H1 (cell line): Measurements from ENCODE around the gene CHD1. TPM values are rescaled to one million over a fixed set of nuclear protein-coding genes. Genes with fewer than 3 reads are reported as not detected.

Source experiments
- CTCF ChIA-PET: fragments of 300-600 bp; sonication (Branson Sonifier 250); formaldehyde crosslinking; loops from one replicate; lab custom pipeline; 2021; ENCODE audit not compliant: partially characterized antibody; lab: Charles Lee
- POLR2A ChIA-PET: fragments of 300-600 bp; sonication (Branson Sonifier 250); formaldehyde crosslinking; loops from one replicate; lab custom pipeline; 2021; ENCODE audit warnings: inconsistent platforms; ENCODE audit not compliant: partially characterized antibody; lab: Charles Lee
- DNase-seq, 2 experiments: peaks; one replicate each; pipeline versions ENCODE4 v3.0.0 to v3.0.0-alpha.2; 2010 to 2022; ENCODE audit warnings: low spot score in 2 of 2, low read depth in 1 of 2, mixed read lengths in 1 of 2
- FAIRE-seq: peaks from 2 replicates; lab custom pipeline; 2011; peaks lifted over from hg19 to GRCh38; lab: Jason Lieb, UNC
- H2AFZ ChIP-seq: 2 replicates; pipeline ENCODE4 v1.8.1; 2012; ENCODE audit warnings: low read length, inconsistent platforms
- H2AK5ac ChIP-seq: 2 replicates; pipeline ENCODE4 v1.6.1; 2013; ENCODE audit warnings: low read depth, low read length
- H2BK120ac ChIP-seq: replicated peaks from 2 replicates; pipeline ENCODE3; 2013; ENCODE audit warnings: low read depth, low read length, inconsistent platforms
- H2BK12ac ChIP-seq: 2 replicates; pipeline ENCODE4 v1.6.1; 2013; ENCODE audit warnings: low read depth, low read length
- H2BK15ac ChIP-seq: 2 replicates; pipeline ENCODE4 v1.6.1; 2013; ENCODE audit warnings: low read length
- H2BK20ac ChIP-seq: 2 replicates; pipeline ENCODE4 v1.6.1; 2013; ENCODE audit warnings: low read length
- H2BK5ac ChIP-seq: 2 replicates; pipeline ENCODE4 v1.6.1; 2013; ENCODE audit warnings: low read depth, low read length
- H3K14ac ChIP-seq: 2 replicates; pipeline ENCODE4 v1.6.1; 2013; ENCODE audit warnings: inconsistent platforms; ENCODE audit not compliant: insufficient read length
- H3K18ac ChIP-seq: 2 replicates; pipeline ENCODE4 v1.6.1; 2013; ENCODE audit warnings: low read length; ENCODE audit errors: extremely low read depth
- H3K23ac ChIP-seq: 2 replicates; pipeline ENCODE4 v1.6.1; 2013; ENCODE audit warnings: inconsistent platforms; ENCODE audit not compliant: insufficient read length
- H3K23me2 ChIP-seq: 2 replicates; pipeline ENCODE4 v1.6.1; 2013; ENCODE audit warnings: low read depth, low read length
- H3K27ac ChIP-seq: 2 replicates; pipeline ENCODE4 v1.6.1; 2011; ENCODE audit warnings: low read depth, low read length, inconsistent platforms
- H3K27me3 ChIP-seq, 4 experiments: replicated peaks in 1 of 4; 1 replicate in 1 of 4; 2 replicates in 3 of 4; pipeline versions ENCODE4 v1.6.1 to v1.8.1; 2011 to 2013; ENCODE audit warnings: low read length in 3 of 4, mild to moderate bottlenecking in 3 of 4, inconsistent platforms in 2 of 4, mixed read lengths in 2 of 4, moderate library complexity in 1 of 4; ENCODE audit not compliant: control insufficient read depth in 3 of 4, insufficient read depth in 3 of 4; ENCODE audit errors: extremely low read depth in 1 of 4
- H3K36me3 ChIP-seq, 4 experiments: 2 replicates each; pipeline versions ENCODE4 v1.6.1 to v1.8.1; 2011 to 2013; ENCODE audit warnings: mild to moderate bottlenecking in 4 of 4, low read length in 3 of 4, moderate library complexity in 2 of 4, control low read depth in 1 of 4, inconsistent platforms in 1 of 4; ENCODE audit not compliant: insufficient read depth in 4 of 4, control insufficient read depth in 2 of 4
- H3K4ac ChIP-seq: replicated peaks from 2 replicates; pipeline ENCODE3; 2013; ENCODE audit warnings: low read length, low read depth, mixed read lengths, inconsistent platforms; ENCODE audit not compliant: insufficient read length
- H3K4me1 ChIP-seq, 4 experiments: replicated peaks in 1 of 4; 1 replicate in 1 of 4; 2 replicates in 3 of 4; pipeline versions ENCODE4 v1.6.1 to v1.8.1; 2011 to 2013; ENCODE audit warnings: low read length in 3 of 4, inconsistent platforms in 2 of 4, mixed read lengths in 1 of 4; ENCODE audit not compliant: insufficient read depth in 4 of 4, control insufficient read depth in 3 of 4
- H3K4me2 ChIP-seq, 2 experiments: 2 replicates each; pipeline versions ENCODE4 v1.6.1 to v1.8.1; 2011 to 2013; ENCODE audit warnings: low read depth in 2 of 2, low read length in 2 of 2, control low read depth in 1 of 2, inconsistent platforms in 1 of 2, mild to moderate bottlenecking in 1 of 2; ENCODE audit not compliant: insufficient read depth in 1 of 2
- H3K4me3 ChIP-seq, 4 experiments: fragments of 200-600, 300-600 bp in 1 of 4; sonication (generic), shearing (Covaris generic), sonication (Bioruptor Twin) in 1 of 4; 2 replicates each; pipeline versions ENCODE4 v1.5.1 to v1.8.1; 2011 to 2016; ENCODE audit warnings: low read length in 4 of 4, low read depth in 3 of 4, control low read depth in 2 of 4, inconsistent platforms in 2 of 4, mild to moderate bottlenecking in 2 of 4, mixed read lengths in 1 of 4, moderate library complexity in 1 of 4; ENCODE audit not compliant: insufficient read depth in 2 of 4; ENCODE audit errors: extremely low read depth in 1 of 4
- H3K56ac ChIP-seq: replicated peaks from 2 replicates; pipeline ENCODE3; 2013; ENCODE audit warnings: low read depth, mild to moderate bottlenecking, mixed read lengths, low read length, inconsistent platforms; ENCODE audit not compliant: insufficient read length
- H3K79me1 ChIP-seq: 2 replicates; pipeline ENCODE4 v1.6.1; 2013; ENCODE audit warnings: low read depth, low read length, control low read depth
- H3K79me2 ChIP-seq, 2 experiments: 2 replicates each; pipeline versions ENCODE4 v1.6.1 to v1.8.1; 2012 to 2013; ENCODE audit warnings: low read length in 2 of 2, mild to moderate bottlenecking in 2 of 2, inconsistent platforms in 1 of 2; ENCODE audit not compliant: insufficient read depth in 2 of 2, control insufficient read depth in 1 of 2
- H3K9ac ChIP-seq, 4 experiments: replicated peaks in 1 of 4; 1 replicate in 1 of 4; 2 replicates in 3 of 4; pipeline versions ENCODE4 v1.6.1 to v1.8.1; 2011 to 2013; ENCODE audit warnings: low read depth in 3 of 4, low read length in 3 of 4, control low read depth in 2 of 4, mild to moderate bottlenecking in 2 of 4, moderate library complexity in 2 of 4, inconsistent platforms in 1 of 4; ENCODE audit errors: extremely low read depth in 1 of 4
- H3K9me3 ChIP-seq, 2 experiments: 2 replicates each; pipeline versions ENCODE4 v1.6.1 to v1.8.1; 2012 to 2013; ENCODE audit warnings: mild to moderate bottlenecking in 2 of 2, moderate library complexity in 2 of 2, control low read depth in 1 of 2, inconsistent platforms in 1 of 2, low read depth in 1 of 2, low read length in 1 of 2, mixed read lengths in 1 of 2; ENCODE audit not compliant: insufficient read depth in 2 of 2
- H4K20me1 ChIP-seq, 2 experiments: replicated peaks in 1 of 2; 2 replicates each; pipeline versions ENCODE3 to v1.8.1; 2011 to 2013; ENCODE audit warnings: inconsistent platforms in 2 of 2, low read length in 2 of 2, mild to moderate bottlenecking in 1 of 2; ENCODE audit not compliant: insufficient read depth in 2 of 2, control insufficient read depth in 1 of 2
- H4K5ac ChIP-seq: 2 replicates; pipeline ENCODE4 v1.6.1; 2013; ENCODE audit warnings: low read length, low read depth, mixed read lengths, inconsistent platforms; ENCODE audit not compliant: insufficient read length
- H4K8ac ChIP-seq: 2 replicates; pipeline ENCODE4 v1.8.0; 2013; ENCODE audit warnings: mild to moderate bottlenecking, moderate library complexity, low read length, inconsistent platforms; ENCODE audit not compliant: insufficient read depth; ENCODE audit errors: extremely low read depth
- H4K91ac ChIP-seq: replicated peaks from 2 replicates; pipeline ENCODE3; 2013; ENCODE audit warnings: low read length, mixed read lengths, inconsistent platforms; ENCODE audit not compliant: insufficient read length
- BACH1 ChIP-seq: IDR thresholded peaks from 2 replicates; pipeline ENCODE4 v1.6.1; 2012; ENCODE audit warnings: low read length, improper control_type of control experiment
- BRCA1 ChIP-seq: IDR thresholded peaks from 2 replicates; pipeline ENCODE4 v1.6.1; 2012; ENCODE audit warnings: low read depth, low read length, improper control_type of control experiment
- HDAC2 ChIP-seq, 2 experiments: fragments of 300-600 bp in 1 of 2; sonication (generic) in 1 of 2; IDR thresholded peaks; 2 replicates each; pipeline ENCODE4 v1.6.1; 2011 to 2012; ENCODE audit warnings: low read depth in 2 of 2, low read length in 2 of 2, mild to moderate bottlenecking in 2 of 2, moderate library complexity in 2 of 2, borderline replicate concordance in 1 of 2, inconsistent platforms in 1 of 2
- KDM4A ChIP-seq: IDR thresholded peaks from one replicate; pipeline ENCODE4 v1.7.1; 2012; ENCODE audit warnings: low read depth, mild to moderate bottlenecking, moderate library complexity, low read length, inconsistent platforms; ENCODE audit not compliant: severe bottlenecking
- NANOG ChIP-seq: IDR thresholded peaks from 2 replicates; pipeline ENCODE4 v1.6.1; 2011; ENCODE audit warnings: low read length, low read depth, mild to moderate bottlenecking, inconsistent platforms; ENCODE audit not compliant: insufficient read depth, poor library complexity, severe bottlenecking
- NRF1 ChIP-seq: IDR thresholded peaks from 2 replicates; pipeline ENCODE4 v1.6.1; 2011; ENCODE audit warnings: mild to moderate bottlenecking, low read depth, low read length, improper control_type of control experiment
- POLR2AphosphoS5 ChIP-seq: IDR thresholded peaks from 2 replicates; pipeline ENCODE4 v1.6.1; 2011; ENCODE audit warnings: low read depth, low read length
- POU5F1 ChIP-seq: IDR thresholded peaks from 2 replicates; pipeline ENCODE4 v1.6.1; 2011; ENCODE audit warnings: low read depth, mild to moderate bottlenecking, low read length, moderate library complexity
- SIX5 ChIP-seq: IDR thresholded peaks from 2 replicates; pipeline ENCODE4 v1.6.1; 2011; ENCODE audit warnings: mild to moderate bottlenecking, low read depth, low read length
- SP1 ChIP-seq: IDR thresholded peaks from 2 replicates; pipeline ENCODE4 v1.6.1; 2011; ENCODE audit warnings: low read depth, low read length
- SRF ChIP-seq: IDR thresholded peaks from 2 replicates; pipeline ENCODE4 v1.6.1; 2011; ENCODE audit warnings: mild to moderate bottlenecking, low read depth, low read length, moderate library complexity
- WGBS, 2 experiments: shearing (Covaris generic) in 1 of 2; methylation state at CpG; one replicate each; pipeline versions ENCODE4 v1.1.6 to v1.1.7; 2013 to 2015; ENCODE audit warnings: low lambda C conversion rate in 2 of 2, mixed read lengths in 2 of 2, inconsistent platforms in 1 of 2, low coverage in 1 of 2, missing lambda C conversion rate in 1 of 2; ENCODE audit not compliant: insufficient replicate concordance in 2 of 2, insufficient coverage in 1 of 2, insufficient read length in 1 of 2; ENCODE audit errors: extremely low coverage in 1 of 2, missing lambda C conversion rate in 1 of 2; 5-methylcytosine and 5-hydroxymethylcytosine counted together
- polyA plus RNA-seq, 7 experiments: library from polyadenylated mRNA; depleted of rRNA in 3 of 7; stranded (reverse) in 5 of 7; unstranded in 2 of 7; fragments of >200 nt in 5 of 7; fragments of 200-250 nt in 2 of 7; gene quantifications; 1 replicate in 5 of 7; 2 replicates in 1 of 7; 4 replicates in 1 of 7; pipeline versions ENCODE4 v1.2.1 to v1.2.3, GENCODE V29; 2011 to 2013; ENCODE audit warnings: missing spikeins in 2 of 7, mixed read lengths in 2 of 7
- total RNA-seq: library from RNA; stranded (reverse); fragmentation: NEBNext Ultra II Directional; extraction: Animal tissue kit (Norgen Biotek cat#: 25700); gene quantifications from 2 replicates; pipeline ENCODE4 v1.2.1, GENCODE V29; 2021
- TF ChIP-seq, protein P1 (sequence below): IDR thresholded peaks from 2 replicates; pipeline ENCODE4 v1.6.1; 2011; ENCODE audit warnings: low read length, improper control_type of control experiment

Gene CHD1
- total and polyA plus RNA-seq, 2 of the 8 experiments (the other 6 are each of a cell fraction or from before 2014, with no cell fraction given): 15.6 to 53.0 TPM

DNA sequence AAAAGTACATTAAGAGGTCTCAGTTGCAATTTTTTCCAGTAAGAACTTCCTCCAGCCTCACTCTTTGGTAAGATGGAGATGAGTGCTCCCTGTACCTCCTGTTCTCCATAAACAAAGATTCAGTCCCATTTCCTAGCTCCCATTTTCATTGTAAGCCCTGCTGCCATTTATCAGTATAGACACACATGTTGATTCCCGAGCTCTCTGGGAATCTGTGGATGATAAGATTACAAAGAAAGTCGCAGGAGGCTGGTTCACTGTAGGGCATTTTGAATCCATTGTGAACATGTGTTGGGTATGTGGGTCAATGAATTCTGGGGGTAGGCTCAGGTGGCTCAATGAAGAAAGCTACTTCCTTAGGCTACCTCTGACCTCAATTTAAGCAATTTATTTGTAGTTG lies 118.6 kb downstream of the CHD1 start:
- no peak overlapping the region for H4K91ac ChIP-seq
- no peak overlapping the region for H4K5ac ChIP-seq
- no peaks in the 10 kb centered on the region; the same call in 1 of the 2 replicates for H3K23me2 ChIP-seq
- no peak overlapping the region for H3K23ac ChIP-seq
- no peak overlapping the region for H3K18ac ChIP-seq
- no peak overlapping the region for H2BK5ac ChIP-seq
- no peak overlapping the region for H2AFZ ChIP-seq
- WGBS, 2 experiments: 87% methylated on average over 2 of the region's 2 CpGs; no CpG with 5 or more reads in 1 of the 2 experiments
- no peak overlapping the region for H3K56ac ChIP-seq
- H3K36me3 ChIP-seq: no peaks in the 10 kb centered on the region
- H2BK15ac ChIP-seq: no peak overlapping the region
- no peak overlapping the region for H2BK120ac ChIP-seq
- H4K20me1 ChIP-seq: no peaks in the 10 kb centered on the region
- CTCF ChIA-PET: interaction anchor here (0.7 to 1.2 kb wide), 4 partner anchors 15 to 267 kb away, joined by 3 to 6 read pairs (median 4); no protein-coding TSS in a partner anchor
- H3K27me3 ChIP-seq: no peaks in the 10 kb centered on the region
- POLR2A ChIA-PET: no interaction called here
- H3K4me1 ChIP-seq: no peaks in the 10 kb centered on the region
- no peak overlapping the region for H2BK20ac ChIP-seq
- H3K79me1 ChIP-seq: no peaks in the 10 kb centered on the region
- peaks cover 0 to 9% of the 10 kb centered on the region in 2 experiments; a peak in 1 of 4 replicates for H3K9me3 ChIP-seq
- no peak overlapping the region for H3K4ac ChIP-seq
- DNase-seq (no peak), FAIRE-seq (no peak)
- no peak overlapping the region for H3K9ac ChIP-seq
- no peaks in the 10 kb centered on the region for H3K79me2 ChIP-seq
- H2AK5ac ChIP-seq: no peak overlapping the region
- H3K4me2 ChIP-seq: no peak overlapping the region
- H3K4me3 ChIP-seq: no peak overlapping the region
- H3K14ac ChIP-seq: no peak overlapping the region
- no peak overlapping the region for H3K27ac ChIP-seq
- no peak overlapping the region for H4K8ac ChIP-seq
- H2BK12ac ChIP-seq: no peak overlapping the region
- TF ChIP-seq KDM4A (no peak), SIX5 (no peak), POU5F1 (no peak), NANOG (no peak), POLR2AphosphoS5 (no peak), HDAC2 (IDR thresholded peaks at IDR 0.05; ENCODE audit: borderline replicate concordance in 1 of 2, low read depth in 2 of 2, low read length in 2 of 2) (no peak), BRCA1 (no peak), SP1 (no peak), NRF1 (no peak), BACH1 (no peak), SRF (no peak)
- TF ChIP-seq, protein P1, sequence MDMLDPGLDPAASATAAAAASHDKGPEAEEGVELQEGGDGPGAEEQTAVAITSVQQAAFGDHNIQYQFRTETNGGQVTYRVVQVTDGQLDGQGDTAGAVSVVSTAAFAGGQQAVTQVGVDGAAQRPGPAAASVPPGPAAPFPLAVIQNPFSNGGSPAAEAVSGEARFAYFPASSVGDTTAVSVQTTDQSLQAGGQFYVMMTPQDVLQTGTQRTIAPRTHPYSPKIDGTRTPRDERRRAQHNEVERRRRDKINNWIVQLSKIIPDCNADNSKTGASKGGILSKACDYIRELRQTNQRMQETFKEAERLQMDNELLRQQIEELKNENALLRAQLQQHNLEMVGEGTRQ: no peak
